Progenitor cell of endocrine pancreas (in vitro differentiated cells): ENCODE data around the gene CDKN2B. TPM values are rescaled to one million over a fixed set of nuclear protein-coding genes. Genes with fewer than 3 reads are reported as not detected.

Source experiments
- DNase-seq: peaks from one replicate; pipeline ENCODE4 v3.0.0; 2021; ENCODE audit warnings: low spot score; ENCODE audit not compliant: unreplicated experiment
- H3K27ac Mint-ChIP-seq: 2 replicates; pipeline ENCODE4 v1.8.0; 2021; ENCODE audit warnings: mild to moderate bottlenecking, moderate library complexity, mixed read lengths
- H3K27me3 Mint-ChIP-seq: 2 replicates; pipeline ENCODE4 v1.8.0; 2021; ENCODE audit warnings: mixed read lengths
- H3K36me3 Mint-ChIP-seq: 2 replicates; pipeline ENCODE4 v1.8.0; 2022; ENCODE audit warnings: mixed read lengths; ENCODE audit not compliant: insufficient read depth
- H3K4me1 Mint-ChIP-seq: 2 replicates; pipeline ENCODE4 v1.8.0; 2021; ENCODE audit warnings: low read depth, mixed read lengths
- H3K4me3 Mint-ChIP-seq: 2 replicates; pipeline ENCODE4 v1.8.0; 2021; ENCODE audit warnings: low read depth, mild to moderate bottlenecking, moderate library complexity, mixed read lengths
- H3K9me3 Mint-ChIP-seq: 2 replicates; pipeline ENCODE4 v1.8.0; 2021; ENCODE audit warnings: low read depth, mixed read lengths
- CTCF ChIP-seq: fragments of 200-600 bp; sonication (generic); IDR thresholded peaks from one replicate; pipeline ENCODE4 v1.5.0; 2021; ENCODE audit warnings: antibody characterized with exemption, mild to moderate bottlenecking; ENCODE audit not compliant: unreplicated experiment
- total RNA-seq: library from RNA; stranded (reverse); gene quantifications from 2 replicates; pipeline ENCODE4 v1.2.1, GENCODE V29; 2021

The CDKN2B gene
- total RNA-seq, 1 donor from 2014 or later = 1.2 TPM

- Mint-ChIP-seq H3K4me3 (no peak overlapping the region), H3K27me3 (peaks cover 7% of the 10 kb centered on the region), H3K36me3 (no peaks in the 10 kb centered on the region), H3K27ac (no peak overlapping the region), H3K9me3 (no peaks in the 10 kb centered on the region), H3K4me1 (no peaks in the 10 kb centered on the region)
- no peak for TF ChIP-seq CTCF
- no peak for DNase-seq
Observed at GRCh38 chr9:22028394-22028793, 19.3 kb upstream of the CDKN2B start.

GRCh38 chr9:22026696-22027095, 17.6 kb upstream of the CDKN2B start:
- H3K27ac Mint-ChIP-seq = no peak overlapping the region
- H3K9me3 Mint-ChIP-seq = no peaks in the 10 kb centered on the region
- TF ChIP-seq CTCF = no peak
- H3K27me3 Mint-ChIP-seq = peaks cover 4% of the 10 kb centered on the region
- H3K4me3 Mint-ChIP-seq = no peak overlapping the region
- no peaks in the 10 kb centered on the region for H3K36me3 Mint-ChIP-seq
- H3K4me1 Mint-ChIP-seq = no peaks in the 10 kb centered on the region
- DNase-seq = no peak

- peaks cover 8% of the 10 kb centered on the region for H3K9me3 Mint-ChIP-seq
- no peaks in the 10 kb centered on the region for H3K4me1 Mint-ChIP-seq
- no peak overlapping the region for H3K27ac Mint-ChIP-seq
- no peak for TF ChIP-seq CTCF
- no peak overlapping the region for H3K4me3 Mint-ChIP-seq
- no peaks in the 10 kb centered on the region for H3K36me3 Mint-ChIP-seq
- DNase-seq = no peak
- peaks cover 6% of the 10 kb centered on the region for H3K27me3 Mint-ChIP-seq
Observed at GRCh38 chr9:22022396-22022795, 13.3 kb upstream of the CDKN2B start.

GRCh38 chr9:22010866-22011625, 1.9 kb upstream of the CDKN2B start:
- no peaks in the 10 kb centered on the region for H3K4me1 Mint-ChIP-seq
- no peak overlapping the region for H3K27ac Mint-ChIP-seq
- H3K27me3 Mint-ChIP-seq = peaks cover 47% of the 10 kb centered on the region
- no peak overlapping the region for H3K4me3 Mint-ChIP-seq
- no peaks in the 10 kb centered on the region for H3K36me3 Mint-ChIP-seq
- peak; percentile 63 for DNase-seq
- no peaks in the 10 kb centered on the region for H3K9me3 Mint-ChIP-seq
- TF ChIP-seq CTCF = no peak

- Mint-ChIP-seq H3K27me3 (peaks cover 63% of the 10 kb centered on the region), H3K4me1 (peaks cover 3% of the 10 kb centered on the region), H3K4me3 (peak overlapping the region; percentile 77), H3K36me3 (no peaks in the 10 kb centered on the region), H3K9me3 (no peaks in the 10 kb centered on the region), H3K27ac (peak overlapping the region; percentile 67)
- TF ChIP-seq CTCF = no peak
- DNase-seq = no peak
Observed at GRCh38 chr9:22009506-22009867, 382 bp upstream of the CDKN2B start.
